GM19397 (cell line): ENCODE data around the gene FRYL.
"Not testable (repeated sequence)": the region's sequence is repeated elsewhere in the genome, so short reads cannot be mapped to it uniquely, and the experiment has no call there.

ENCODE experiments used
- ATAC-seq: cut with Tn5 transposase; IDR thresholded peaks from one replicate; pipeline ENCODE4 v1.9.1; 2021; ENCODE audit warnings: mild to moderate bottlenecking, moderate library complexity; ENCODE audit not compliant: unreplicated experiment

The FRYL gene

GRCh38 chr4:48779998-48780864 lies at the start of gene FRYL:
TSS of gene FRYL (minus strand) at chr4:48780279. CDS start at chr4:48634410, 145,869 bp downstream.
- peak; percentile 78 for ATAC-seq

GRCh38 chr4:48827622-48828021 lies 47.5 kb upstream of the FRYL start:
- ATAC-seq: no peak

GRCh38 chr4:48821431-48821830 lies 41.4 kb upstream of the FRYL start:
- not testable (repeated sequence) for ATAC-seq

- ATAC-seq: no peak
Measured at GRCh38 chr4:48816971-48817370, 36.9 kb upstream of the FRYL start.

GRCh38 chr4:48816297-48816696 lies 36.2 kb upstream of the FRYL start:
- not testable (repeated sequence) for ATAC-seq

GRCh38 chr4:48815483-48815882 lies 35.4 kb upstream of the FRYL start:
- ATAC-seq: no peak

GRCh38 chr4:48813964-48814363 lies 33.9 kb upstream of the FRYL start:
- peak; percentile 81 for ATAC-seq

GRCh38 chr4:48812866-48813265 lies 32.8 kb upstream of the FRYL start:
- ATAC-seq: no peak

GRCh38 chr4:48804584-48805301 lies 24.7 kb upstream of the FRYL start:
- no peak for ATAC-seq

- no peak for ATAC-seq
Measured at GRCh38 chr4:48801016-48801715, 21.1 kb upstream of the FRYL start.

- not testable (repeated sequence) for ATAC-seq
Measured at GRCh38 chr4:48800155-48800554, 20.1 kb upstream of the FRYL start.

GRCh38 chr4:48799157-48799556 lies 19.1 kb upstream of the FRYL start:
- ATAC-seq: no peak

- no peak for ATAC-seq
Measured at GRCh38 chr4:48798117-48798516, 18.0 kb upstream of the FRYL start.

- ATAC-seq: no peak
Measured at GRCh38 chr4:48796927-48797679, 17.0 kb upstream of the FRYL start.

- no peak for ATAC-seq
Measured at GRCh38 chr4:48796191-48796926, 16.3 kb upstream of the FRYL start.

GRCh38 chr4:48795108-48795507 lies 15.0 kb upstream of the FRYL start:
- no peak for ATAC-seq

GRCh38 chr4:48792348-48793006 lies 12.4 kb upstream of the FRYL start:
- no peak for ATAC-seq

GRCh38 chr4:48791313-48791712 lies 11.2 kb upstream of the FRYL start:
- no peak for ATAC-seq

GRCh38 chr4:48790561-48790960 lies 10.5 kb upstream of the FRYL start:
- no peak for ATAC-seq

- no peak for ATAC-seq
Measured at GRCh38 chr4:48787056-48787455, 7.0 kb upstream of the FRYL start.
